ENCODE data around the gene SENP1.

SENP1 gene

DNA sequence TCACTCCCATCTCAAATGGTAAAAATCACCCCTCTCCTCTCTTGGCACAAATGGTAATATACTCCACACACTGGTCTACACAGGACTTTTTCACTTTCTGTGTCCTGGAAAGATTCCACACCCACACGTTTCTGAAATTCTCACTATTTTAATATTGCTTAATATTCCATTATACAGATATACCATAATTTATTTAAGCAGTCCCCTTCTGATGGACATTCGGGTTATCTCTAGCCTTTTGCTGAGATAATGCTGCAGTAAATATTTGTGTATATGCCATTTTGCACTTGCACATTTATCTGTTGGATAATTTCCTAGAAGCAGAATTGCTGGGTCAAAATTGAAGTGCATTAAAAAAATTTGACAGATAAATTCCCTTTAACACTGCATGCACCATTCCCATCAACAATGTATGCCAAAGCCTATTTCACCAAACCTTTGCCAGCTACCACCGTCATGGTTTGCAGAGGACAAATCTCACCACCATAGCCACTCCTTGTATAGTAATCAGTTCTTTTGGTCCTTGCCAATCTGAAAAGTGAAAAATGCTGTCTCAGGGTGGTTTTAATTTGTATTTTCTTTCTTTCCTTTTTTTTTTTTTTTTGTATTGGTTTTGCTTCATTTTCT lies 86.1 kb downstream of the SENP1 start:
- no peak for DNase-seq (ENCODE audit: low read depth in 2 of 3, low spot score in 1 of 3)

DNA sequence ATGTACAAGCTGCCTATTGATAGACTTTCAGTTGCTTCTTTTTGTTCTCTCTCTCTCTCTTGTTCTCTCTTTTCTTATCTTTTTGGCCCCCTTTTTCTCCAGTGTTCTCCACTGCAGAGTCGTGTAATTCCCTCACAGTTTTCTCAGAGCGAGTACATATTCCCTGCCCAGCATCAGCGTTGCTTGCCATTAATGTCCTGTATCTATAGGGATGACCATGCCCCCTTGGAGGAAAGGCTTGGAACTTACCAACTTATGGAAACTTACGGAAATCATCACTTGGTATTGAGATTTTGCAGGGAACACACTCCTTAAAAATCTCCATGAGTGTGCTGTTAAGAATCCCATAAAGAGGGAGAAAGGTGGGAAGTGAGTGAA lies 87.3 kb downstream of the SENP1 start:
- DNase-seq (ENCODE audit: low read depth in 2 of 3, low spot score in 1 of 3) = no peak

DNA sequence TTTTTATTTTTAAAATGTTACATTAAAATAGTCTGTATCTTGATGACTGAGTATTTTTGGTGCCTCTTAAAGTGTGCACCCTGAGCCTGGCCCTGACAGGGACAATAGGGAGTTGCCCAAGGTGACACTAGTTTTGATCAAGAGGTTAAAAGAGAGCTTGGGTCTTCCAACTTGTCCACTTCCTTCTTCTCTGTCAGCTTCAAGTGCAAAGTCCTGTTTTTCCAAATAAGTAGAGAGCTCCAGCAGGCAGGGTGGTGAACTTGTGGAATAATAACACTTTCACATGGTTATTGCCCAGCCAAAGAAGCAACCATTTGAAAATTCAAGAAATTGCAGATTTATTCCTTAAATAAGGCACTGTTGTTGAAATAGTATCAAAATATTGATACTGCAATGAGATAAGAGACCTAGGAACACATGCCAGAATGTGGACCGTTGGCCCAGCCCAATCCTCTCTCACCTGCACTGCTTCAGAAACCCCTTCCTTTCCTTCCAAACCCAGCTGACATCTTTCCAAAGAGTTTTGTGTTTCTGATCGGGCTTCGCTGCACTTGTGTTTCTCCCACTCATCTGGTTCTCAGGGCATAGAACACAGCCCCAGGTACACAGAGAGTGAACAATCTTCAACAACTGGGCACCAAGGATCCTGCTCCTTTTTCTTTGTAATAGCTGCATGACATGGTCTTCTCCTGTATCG lies 87.8 kb downstream of the SENP1 start:
- DNase-seq (ENCODE audit: low read depth in 2 of 3, low spot score in 1 of 3) = no peak

DNA sequence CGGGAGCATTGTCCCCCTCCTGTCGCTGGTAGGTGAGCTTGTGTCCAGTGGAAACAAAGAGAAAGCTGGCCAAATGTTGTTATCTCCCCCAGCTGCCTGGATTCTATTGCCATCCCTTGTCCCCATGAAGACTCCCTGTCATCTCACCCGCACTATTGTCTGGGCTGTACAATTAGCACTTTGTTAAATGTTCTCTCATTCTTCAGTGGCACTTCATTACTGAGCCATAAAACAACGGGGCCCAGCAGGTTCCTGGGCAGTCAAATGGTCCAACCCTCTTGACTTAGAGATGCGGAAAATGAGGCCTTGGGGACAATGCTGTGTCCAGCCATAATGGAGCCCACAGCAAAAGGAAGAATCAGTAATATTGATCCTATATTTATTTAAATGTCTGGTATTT lies 88.4 kb downstream of the SENP1 start:
- no peak for DNase-seq (ENCODE audit: low read depth in 2 of 3, low spot score in 1 of 3)

DNA sequence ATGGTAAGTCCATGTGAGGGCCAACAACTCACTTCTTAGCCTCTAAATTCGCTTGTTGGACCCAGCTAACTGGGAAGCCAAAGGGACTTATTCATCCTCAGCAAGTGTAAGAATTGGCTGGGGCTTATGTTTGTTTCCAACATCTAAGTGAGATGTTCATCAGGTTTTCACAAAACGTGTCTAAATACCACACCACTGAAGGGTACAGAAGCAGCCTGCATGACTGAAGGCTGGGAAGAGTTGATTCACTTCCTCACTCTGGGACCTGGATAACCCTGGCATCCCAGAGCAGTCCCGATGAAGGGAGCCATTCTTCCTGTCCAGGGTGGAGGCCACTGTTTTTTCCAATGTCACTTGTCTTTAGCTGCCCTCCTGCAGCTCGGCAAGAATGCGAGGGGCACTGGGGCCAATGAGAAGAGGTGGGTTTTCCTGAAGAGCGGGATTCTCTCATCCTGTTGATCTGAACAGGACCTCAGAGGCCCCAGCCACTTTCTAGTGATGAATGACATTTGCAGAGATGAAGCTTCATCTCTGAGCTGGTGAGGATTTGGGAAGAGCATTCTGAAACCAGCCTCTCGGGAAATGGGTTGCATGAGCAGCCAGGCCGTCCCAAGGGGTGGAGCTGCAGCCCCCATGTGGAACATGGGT lies 89.4 kb downstream of the SENP1 start:
- no peak for DNase-seq (ENCODE audit: low read depth in 2 of 3, low spot score in 1 of 3)

DNA sequence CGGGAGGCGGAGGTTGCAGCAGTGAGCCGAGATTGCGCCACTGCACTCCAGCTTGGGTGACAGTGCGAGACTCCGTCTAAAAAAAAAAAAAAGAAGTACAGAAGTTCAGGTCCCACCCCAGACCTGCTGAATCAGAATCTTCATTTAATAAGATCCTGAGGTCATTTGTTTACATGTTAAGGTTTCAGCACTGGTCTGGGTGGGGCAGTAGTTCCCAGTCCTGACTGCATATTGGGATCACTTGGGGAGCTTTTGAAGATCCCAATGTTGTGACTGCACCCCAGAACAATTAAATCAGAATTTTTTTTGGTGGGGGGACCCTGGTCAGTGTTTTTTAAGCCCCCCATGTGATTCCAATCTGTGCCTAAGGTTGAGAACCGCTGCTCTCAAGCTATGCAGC lies 89.9 kb downstream of the SENP1 start:
- no peak for DNase-seq (ENCODE audit: low read depth in 2 of 3, low spot score in 1 of 3)

DNA sequence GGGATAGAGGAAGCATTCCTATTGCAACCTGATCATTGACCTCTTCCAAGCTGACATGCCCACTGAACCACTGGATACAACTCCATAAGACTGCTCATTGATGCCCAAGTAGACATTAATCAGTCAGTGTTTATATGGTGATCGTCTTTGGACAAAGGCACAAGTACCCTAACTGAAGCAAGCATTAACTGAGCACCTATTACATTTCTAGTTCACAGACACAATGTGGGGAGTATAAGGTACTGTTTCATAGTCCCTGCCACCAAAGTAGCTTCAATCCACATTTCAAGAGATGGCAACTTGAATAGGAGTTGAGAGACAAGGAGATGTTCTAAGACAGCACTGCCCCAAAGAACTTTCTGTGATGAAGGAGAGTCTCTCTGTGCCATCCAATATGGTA lies 90.8 kb downstream of the SENP1 start:
- DNase-seq (ENCODE audit: low read depth in 2 of 3, low spot score in 1 of 3) = no peak

DNA sequence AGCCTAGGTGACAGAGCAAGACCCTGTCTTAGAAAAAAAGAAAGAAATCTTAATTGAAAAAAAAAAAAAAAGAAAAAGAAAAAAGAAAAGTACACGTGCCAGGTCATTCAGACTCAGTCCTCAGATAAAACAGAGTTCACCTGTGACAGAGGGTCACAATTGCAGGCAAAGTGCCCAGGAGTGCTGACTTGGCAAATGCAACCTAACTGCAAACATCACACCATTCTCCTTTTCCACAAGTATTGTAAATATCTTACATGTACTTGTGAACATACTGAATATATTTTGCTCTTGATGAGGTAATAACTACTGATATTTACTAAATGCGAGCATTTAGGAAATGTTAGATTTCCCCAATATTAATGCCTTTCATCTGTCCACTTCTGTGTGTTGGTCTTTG lies 92.6 kb downstream of the SENP1 start:
- no peak for DNase-seq (ENCODE audit: low read depth in 2 of 3, low spot score in 1 of 3)

DNA sequence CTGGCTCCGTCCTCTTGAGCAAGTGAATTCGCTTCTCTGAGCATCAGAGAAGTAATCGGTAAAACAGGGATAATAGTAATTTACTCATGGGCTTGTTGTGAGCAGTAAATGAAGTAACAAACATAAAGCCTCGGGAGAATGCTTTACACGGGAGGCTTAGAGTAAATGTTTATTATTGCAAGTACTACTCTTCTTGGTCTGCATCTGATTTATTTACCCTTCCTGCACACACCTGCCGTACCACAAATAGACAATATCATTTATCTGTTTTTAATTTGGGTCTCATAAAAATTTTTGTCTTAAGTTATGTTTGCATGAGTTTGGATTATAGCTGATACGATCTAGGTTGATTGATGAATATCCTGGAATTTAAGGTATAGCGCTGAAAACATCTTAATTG lies 93.8 kb downstream of the SENP1 start:
- DNase-seq (ENCODE audit: low read depth in 2 of 3, low spot score in 1 of 3) = no peak

DNA sequence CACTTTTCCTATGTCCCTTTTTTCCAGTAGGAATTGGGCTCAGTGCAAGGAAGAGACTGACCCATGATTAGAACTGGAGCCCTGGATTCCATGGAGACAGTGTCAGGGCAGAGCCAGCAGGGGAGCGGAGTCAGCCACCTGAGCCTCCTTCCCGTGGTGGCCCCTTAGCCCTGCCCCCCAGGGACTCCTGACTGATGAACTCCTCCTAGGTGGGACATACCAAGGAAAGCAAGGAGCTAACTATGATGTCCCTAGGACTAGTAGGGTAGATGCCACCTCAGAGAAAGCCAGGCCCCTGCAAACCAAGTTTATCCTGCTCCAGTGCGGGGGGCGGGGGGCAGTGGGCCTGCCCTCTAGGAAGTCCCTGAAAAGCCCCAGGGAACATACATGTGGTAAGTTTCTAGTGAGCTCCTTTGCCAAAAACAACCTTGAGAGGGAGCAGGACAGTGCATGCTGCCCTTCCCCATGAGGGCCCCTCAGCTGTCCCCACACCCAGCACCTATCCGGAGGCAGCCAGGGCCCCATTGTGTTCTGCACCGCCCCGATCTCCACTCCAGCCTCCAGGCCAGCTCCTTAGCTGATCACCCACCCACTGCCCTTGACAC lies 95.4 kb downstream of the SENP1 start:
- DNase-seq (ENCODE audit: low read depth in 2 of 3, low spot score in 1 of 3) = no peak

DNA sequence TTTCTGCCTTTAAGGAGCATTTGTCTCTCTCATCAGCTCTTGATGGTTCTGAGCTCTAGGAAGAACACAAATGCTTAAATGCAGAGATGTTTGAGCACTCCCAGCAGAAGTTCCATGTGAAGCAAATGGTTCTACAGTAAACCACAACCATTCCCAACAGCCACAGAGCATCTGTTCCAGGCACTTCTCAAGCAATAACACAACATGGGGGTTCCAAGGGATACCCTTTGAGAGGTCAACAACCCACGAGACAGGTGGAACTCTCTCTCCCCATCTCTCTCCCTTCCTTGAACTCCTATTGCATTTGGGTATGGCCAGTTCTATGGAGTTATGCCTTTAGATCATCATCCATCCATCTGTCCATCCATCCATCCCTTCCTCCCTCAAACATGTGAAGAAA lies 96.4 kb downstream of the SENP1 start:
- no peak for DNase-seq (ENCODE audit: low read depth in 2 of 3, low spot score in 1 of 3)

DNA sequence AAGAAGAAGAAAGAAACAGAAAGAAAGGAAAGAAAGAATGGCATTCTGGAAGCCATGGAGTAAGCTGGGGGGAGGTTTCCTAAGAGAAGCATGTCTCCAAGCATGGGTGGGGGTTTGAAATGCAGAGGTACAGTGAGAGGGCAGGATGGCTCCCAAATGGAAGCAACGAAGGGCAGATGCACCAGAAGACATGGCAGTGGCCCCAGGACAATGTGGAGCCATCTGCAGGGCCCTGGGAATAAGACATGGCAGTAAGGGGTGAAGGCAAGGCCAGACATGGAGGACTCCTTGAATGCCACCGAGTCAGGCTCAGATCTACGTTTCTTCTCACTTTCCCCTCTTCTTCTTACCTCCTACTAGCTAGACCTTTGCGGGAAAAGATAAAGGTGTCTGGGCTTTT lies 96.9 kb downstream of the SENP1 start:
- DNase-seq (ENCODE audit: low read depth in 2 of 3, low spot score in 1 of 3) = no peak

DNA sequence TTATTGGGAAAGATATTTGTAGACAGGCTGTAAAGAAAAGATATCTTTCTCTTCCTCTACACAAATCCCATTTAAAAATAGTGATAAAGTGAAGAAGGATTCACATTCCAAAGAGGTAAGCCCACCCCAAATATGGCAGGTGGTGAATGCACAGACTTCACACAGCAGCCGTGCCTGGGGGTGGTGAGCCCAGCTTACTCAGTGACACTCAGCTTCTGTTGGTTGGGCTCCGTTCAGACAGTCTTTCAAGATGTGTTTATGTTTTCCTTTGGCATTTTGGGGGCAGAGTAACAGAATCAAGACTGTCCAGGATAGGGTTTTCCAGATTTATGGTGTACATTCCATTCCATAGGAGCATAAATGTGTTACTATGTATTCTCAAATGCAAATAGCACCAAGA lies 97.5 kb downstream of the SENP1 start:
- no peak for DNase-seq (ENCODE audit: low read depth in 2 of 3, low spot score in 1 of 3)

DNA sequence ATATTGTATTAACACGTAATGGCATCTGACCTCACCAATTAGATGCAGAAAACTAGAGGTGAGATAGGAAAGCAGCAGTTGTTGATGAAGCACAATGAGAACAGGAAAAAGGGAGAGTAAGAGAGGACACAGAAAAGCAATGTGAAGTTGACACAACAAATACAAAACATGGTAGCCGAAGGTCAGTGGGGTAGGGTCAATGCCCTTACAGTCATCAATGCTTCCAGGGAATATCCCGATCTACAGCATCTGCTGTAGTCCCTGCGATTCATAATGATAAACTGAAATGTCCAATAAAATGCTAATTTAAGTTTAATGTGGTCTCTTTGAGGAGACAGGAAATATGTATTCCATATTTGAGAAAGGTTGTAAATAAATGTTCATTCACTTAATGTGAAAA lies 98.7 kb downstream of the SENP1 start:
- DNase-seq (ENCODE audit: low read depth in 2 of 3, low spot score in 1 of 3) = no peak

DNA sequence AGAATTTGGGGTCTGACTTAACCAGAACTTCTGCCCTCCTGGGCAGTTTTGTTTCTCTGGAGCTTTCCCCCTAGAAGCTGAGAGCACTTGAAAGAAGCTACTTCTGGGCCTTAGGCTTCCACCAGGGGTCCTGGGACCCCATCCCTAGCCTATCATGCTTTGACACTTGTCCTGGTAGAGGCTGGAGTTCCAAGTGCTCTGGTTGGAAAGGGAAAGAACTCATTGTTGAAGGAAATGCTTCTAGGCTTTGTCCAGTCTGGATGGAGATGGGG lies 100.2 kb downstream of the SENP1 start:
- no peak for DNase-seq (ENCODE audit: low read depth in 2 of 3, low spot score in 1 of 3)

DNA sequence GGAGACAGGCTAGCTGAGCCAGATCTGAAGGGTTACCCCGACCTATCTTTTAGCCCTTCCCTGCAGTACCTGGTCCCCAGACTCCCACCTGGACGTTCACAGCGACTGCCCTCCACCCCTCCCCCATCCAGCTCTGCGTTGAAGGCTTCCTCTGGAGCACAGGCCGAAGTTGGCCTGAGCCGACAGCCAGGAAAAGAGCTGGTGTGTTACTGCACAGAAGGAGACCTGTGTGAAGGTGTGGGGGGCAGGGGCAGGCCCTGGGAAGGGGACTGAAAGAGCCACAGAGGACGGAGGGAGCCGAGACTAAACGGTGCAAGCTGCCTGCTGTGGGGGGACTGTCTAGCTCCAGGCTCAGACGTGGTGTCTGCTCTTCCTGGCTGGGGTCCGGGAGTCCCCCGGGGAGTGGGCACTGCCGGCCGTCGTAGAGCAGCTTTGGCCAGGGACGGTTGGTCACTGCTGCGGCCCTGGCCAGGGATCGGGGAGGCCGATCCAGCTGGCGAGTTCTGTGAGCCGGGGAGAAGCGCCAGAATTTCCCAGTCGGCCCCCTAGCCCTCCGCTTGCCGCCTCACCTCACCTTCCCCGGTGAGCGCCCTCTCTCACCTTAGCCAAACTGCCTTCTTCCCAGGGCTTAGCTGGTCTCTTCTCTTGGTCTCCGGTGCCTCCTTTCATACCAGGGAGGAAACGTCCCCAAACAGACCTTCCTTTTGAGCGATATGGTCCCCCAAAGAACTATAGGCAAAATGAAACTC lies 100.7 kb downstream of the SENP1 start:
- DNase-seq (ENCODE audit: low read depth in 2 of 3, low spot score in 1 of 3) = no peak

DNA sequence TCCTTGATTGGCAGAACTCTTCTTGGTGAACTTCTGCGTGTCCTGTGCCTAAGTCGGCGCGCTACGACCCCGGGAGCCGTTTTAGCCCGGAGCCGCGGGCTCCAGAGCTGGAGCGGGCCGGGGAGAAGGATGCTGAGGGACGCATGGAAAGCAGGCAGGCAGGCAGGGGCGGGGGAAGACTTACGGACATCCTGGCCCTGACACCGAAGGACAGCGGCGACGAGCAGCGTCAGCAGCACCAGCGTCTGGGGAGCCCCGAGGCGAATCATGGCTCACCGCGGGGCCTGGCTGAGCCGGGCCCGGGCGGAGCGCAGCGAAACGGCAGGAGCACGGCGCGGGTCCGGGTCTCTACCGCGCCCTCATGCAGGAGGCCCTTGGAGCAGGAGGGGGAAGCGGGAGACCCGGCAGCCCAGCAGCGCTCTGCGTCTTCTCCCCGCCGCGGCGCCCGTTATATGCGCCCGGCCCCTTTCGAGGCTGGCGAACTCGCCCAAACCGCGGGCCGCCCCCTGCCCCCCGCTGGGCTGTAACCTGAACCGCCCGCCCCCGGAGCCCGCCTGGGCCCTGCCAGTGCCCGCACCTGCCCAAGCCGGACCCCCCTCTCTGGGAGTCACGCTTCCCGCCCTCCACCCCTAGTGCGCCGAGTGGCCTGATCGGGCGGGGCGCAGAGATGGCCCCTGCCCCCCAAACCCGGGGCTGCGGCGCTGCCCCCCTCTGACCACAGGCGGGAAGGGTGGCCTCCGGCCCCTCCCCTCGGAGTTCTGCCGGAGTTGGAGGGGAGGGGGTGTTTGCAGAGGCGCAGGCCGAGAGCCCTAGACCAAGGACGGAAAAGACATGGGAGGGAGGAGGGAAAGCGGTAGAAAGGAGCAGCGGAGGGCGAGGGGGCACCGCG lies 101.6 kb downstream of the SENP1 start, which contains the start of gene COL2A1:
TSS of gene COL2A1 (minus strand) at position 424 of the 889 bp plus-strand sequence. CDS start at position 269, 155 bp downstream.
- DNase-seq (ENCODE audit: low read depth in 2 of 3, low spot score in 1 of 3) = no peak

DNA sequence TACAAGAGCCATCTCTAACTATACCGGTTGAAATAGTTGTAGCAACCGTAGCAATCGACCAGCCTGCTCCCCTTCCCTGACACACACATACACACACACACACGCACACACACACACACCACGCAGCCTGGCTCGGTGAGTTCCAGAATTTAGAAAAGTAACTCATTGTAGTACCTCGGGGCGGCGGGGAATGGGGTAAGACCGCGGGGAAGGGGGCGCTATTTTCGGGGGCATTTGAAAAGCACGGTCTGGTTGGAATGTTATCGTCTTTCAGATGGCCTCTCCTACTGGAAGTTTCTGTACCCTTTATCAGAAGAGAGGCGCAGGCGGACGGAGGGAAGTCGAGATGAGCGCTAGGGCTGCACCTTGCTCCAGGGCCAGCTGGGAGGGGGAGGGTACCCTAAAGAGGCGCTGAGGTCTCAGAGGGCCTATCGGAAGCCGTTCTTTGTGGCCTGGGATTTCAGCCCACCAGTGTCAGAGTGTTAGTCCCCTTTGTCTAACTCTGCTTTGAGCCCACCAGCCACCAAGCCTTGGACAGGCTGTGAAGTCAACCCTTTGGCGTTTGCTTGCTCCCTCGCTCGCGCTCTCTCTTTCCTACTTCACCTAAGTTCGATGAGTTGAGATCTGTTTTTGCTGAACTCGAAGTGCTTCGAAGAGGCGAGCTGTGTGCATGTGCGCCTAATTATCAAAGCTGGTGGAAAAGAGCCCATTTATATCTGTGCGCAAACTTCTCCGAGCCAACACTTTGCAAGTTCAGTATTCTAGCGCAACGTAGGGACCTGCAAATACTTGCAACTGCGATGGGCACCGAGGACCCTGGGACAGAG lies 102.4 kb downstream of the SENP1 start:
- DNase-seq (ENCODE audit: low read depth in 2 of 3, low spot score in 1 of 3) = no peak

DNA sequence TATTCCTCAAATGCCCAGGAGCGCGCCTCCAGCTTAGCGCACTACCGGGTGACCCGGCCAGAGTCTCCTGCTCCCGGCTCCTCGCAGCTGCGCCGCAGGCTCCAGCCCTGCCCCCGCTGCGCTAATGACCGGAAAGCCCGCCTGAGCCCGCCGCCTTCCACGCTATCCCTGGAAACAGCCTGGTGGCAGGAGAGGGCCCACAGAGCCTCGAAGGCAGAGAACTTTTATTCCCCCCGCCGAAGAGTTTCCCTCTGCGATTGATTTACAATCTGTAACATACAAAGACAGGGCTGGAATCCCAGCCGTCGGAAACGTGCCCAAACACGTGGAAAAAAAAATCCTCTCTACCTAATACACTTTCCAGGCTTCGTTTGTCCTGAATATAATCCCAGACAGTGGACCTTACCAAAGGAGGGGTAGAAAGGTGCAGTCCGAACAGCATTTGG lies 103.1 kb downstream of the SENP1 start:
- DNase-seq (ENCODE audit: low read depth in 2 of 3, low spot score in 1 of 3) = no peak

DNA sequence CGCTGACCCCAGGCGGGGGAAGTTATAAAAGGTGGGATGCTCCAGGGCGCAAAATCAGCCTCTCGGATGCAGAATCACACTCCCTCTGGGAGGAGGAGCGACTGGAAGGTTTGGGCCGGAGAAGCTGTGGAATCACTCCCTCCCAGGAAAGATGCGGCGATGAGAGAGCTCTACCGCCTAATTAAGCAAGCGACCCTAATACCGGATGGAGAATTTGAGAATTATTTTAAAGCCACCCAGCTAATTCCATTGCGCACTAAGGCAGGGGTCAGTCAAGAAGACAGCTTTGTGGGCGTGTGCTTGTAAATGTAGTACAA lies 103.5 kb downstream of the SENP1 start:
- no peak for DNase-seq (ENCODE audit: low read depth in 2 of 3, low spot score in 1 of 3)
